Amniotic epithelial cell (primary cell): Measurements from ENCODE around the gene PIAS3.

Experiments used
- DNase-seq: peaks from one replicate; pipeline ENCODE4 v3.0.0-alpha.2; 2010; ENCODE audit warnings: low read depth

Gene PIAS3

DNA sequence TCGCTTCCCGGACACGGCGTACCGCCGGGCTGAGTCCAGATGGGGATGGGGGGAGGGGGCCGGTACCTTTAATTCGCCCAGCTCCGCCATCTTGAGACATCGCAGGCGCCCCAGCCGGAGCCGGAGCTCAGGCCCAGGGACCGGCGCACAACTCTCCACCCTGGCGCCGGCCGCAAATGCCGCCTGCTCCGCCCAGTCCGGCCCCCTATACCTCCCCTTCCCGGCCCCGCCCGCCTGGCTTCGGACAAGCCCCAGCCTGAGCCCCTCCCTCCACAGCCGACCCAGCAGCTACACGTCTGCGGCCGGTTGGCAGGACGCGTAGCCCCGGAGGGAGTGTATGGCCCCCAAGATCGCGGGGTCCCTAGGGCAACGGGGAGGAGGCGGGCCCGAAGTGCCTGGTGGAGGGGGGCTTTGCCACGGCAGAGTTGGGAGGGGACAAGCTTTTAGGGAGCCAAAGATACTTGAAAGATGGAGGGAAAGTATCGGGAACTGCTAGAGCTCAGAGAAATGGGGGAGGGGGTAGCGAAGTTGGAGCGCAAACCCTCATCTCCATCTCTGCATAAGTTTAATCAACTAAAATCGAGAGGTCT is at the start of gene PIAS3:
Gene PIAS3, minus strand, starts transcription at position 181 of the 590 bp plus-strand sequence. Its CDS starts 91 bp downstream, at position 90.
- DNase-seq, result peak; percentile 92

DNA sequence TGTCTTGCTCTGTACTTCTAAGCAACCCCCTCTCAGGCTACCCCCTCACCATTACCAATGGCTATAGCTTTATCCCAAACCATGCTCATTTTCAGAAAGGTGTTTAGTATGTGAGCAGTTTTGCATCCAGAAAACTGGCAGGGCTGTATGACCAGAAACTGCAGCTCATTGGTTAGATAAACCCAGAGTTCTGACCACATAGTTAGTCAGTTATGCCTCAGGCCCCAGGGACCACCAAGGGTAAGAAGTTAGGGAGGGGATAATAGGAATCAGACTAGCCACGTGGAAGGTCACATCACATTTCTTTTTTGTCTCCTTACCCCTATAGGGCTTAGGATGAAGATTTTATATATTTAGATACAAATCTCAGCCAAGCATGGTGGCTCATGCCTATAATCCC is 49.8 kb upstream of the PIAS3 start:
- DNase-seq, result peak; percentile 38

DNA sequence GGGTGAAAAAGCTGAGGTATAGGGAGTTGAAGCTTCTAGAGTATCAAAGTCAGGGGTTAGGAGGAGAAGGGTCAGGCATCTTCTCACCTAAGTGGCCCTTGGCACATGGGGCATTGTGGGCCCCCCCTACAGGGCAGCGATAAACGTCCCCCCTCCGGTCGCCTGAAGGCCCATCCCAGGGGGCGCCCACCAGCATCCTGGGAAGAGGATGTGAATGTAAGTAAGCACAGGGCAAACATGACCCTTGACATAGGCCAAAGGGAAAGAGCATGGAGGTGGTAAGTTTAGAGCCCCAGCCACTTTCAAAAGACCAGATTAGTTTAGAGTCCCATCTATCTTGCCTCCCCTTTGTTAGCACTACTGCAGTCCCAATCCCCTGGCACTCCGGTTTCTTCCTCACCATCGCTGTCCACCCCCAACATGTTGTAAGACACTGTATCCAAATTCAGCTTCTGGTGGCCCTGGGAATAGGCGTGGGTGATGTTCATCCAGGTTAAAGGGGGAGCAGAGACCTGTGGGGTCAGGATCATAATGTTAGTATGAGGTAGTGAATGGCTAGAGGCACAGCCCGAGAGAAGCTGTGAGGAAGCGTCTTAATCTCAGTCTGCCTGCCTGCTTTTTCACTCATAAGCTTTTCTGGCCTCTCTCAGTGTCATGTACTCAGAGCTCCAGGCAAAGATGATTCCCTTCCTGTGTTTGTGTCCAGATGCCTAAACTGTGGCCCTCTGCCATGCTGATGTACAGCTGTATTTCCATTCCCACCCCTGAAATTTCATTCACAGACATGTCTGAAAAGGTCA is 48.3 kb upstream of the PIAS3 start:
- peak; percentile 34 for DNase-seq

DNA sequence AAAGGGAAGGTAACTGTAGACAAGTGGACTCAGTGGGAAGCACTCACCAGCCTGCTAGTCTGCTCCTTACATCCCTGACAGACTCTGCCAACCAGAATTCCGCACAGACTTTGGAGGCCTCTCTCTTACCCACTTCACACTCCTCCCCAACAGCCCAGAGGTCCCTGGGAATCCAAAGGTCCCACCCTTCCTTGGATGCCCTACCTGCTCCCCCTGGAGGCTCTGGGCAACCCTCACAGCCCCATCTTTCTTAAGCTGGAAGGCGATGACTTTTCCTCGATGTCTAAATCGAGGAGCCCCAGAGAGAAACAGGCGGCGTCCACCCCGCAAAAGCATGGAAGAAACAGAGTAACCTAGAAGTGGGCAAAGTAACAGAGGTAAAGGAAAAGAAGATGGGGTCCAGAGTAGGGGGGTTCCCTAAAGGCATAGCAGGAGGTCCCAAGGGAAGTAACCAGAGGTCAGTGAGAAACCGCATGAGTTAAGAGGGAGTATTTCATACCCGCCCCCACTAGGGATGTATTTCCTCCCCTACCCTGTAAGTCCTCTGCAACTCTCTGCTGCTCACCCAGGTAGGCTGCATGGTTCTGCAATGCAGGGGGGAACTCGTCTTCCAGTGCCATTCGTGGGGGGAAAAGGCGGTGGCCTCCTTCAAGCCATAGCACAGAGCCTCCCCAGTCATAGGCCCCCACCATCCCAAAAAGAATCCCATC is 42.6 kb upstream of the PIAS3 start:
- DNase-seq, result no peak

DNA sequence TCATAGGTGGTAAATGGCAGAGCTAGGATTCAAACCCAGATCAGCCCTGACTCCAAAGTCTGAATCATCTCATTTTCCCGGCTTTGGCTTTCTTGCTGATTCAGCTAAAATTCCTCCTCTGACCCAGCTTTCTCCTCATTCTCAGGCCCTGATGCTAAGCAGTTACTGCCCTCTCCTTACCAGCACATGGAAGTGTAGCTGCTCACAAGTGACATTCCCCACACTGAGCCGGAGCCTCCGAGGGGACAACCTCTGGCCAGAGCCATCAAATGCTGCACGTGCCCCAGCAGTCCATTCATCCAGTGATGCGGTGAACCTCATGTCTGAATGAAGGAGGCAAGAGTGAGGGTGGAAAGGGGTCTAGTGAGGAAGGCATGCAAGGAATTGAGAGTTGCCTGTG is 39.9 kb upstream of the PIAS3 start:
- DNase-seq, result no peak

DNA sequence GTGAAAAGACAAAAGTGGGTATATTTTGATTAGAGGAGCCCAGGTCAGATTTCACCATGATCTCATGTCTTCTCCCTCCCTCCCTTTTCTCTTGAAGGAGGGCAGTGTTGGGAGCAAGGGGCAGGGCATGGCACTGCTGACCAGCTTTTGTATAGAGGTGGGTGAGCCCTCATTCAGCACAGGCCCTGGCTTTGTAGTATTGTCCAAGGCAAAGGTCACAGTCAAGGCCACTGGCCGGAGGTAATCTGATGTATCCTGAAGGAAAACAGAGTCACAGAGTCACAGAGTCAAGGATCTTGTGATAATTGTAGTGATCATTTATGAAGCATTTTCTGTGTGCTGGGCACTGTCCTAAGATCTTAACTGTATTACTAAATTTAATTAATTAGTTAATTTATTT is 39.1 kb upstream of the PIAS3 start:
- no peak for DNase-seq

DNA sequence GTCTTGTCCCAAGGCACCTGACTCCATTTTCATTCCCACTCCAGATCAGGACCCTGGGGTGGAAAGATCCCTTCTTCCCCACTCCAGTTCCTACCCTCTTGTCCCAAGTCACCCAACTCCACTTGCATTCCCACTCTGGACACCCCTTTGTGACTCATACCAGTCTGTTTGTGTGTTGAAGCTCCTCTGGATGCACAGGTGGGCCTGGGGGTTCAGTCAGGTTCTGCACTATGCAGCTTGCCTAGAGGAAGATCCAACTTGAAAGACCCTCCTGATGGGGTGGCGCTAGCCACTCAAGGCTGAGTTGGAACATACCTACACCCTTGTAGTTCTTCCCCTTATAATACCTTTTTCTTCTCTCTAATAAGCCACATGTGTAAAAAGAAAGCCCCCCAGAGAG is 36.6 kb upstream of the PIAS3 start:
- DNase-seq, result no peak

DNA sequence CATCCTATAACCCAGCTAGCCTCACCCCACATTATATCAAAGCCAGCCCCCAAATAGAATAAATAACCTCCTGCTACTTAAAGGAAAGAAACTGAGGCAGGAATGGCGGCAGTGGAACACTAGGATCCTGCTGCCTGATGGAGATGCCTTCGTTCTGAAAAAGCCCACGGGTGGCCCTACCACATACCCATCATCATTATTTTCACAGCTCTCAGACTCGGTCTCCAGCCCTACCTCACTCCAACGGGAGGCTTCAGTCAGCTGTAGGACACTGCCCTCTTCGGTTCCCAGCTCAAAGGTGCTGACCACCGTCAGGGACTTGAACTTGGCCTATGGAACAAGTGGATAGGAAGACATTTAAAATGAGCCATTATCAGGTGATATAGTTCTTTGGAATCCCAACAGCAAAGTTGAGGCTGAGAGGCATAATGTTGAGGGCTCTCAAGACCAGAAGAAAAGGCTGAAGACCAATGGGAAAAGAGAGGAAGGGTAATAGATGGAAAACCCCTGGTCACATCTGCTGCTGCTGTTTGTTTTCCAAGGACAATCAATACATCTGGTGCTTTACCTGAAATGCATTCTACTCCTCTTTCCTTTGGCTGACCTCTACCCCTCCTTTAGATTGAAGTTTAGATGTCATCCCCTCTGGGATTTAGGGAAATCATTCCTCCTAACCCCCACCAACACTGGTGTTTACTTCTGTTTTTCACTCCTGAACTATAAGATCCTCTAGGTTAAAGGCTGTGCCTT is 34.6 kb upstream of the PIAS3 start:
- DNase-seq, result no peak

DNA sequence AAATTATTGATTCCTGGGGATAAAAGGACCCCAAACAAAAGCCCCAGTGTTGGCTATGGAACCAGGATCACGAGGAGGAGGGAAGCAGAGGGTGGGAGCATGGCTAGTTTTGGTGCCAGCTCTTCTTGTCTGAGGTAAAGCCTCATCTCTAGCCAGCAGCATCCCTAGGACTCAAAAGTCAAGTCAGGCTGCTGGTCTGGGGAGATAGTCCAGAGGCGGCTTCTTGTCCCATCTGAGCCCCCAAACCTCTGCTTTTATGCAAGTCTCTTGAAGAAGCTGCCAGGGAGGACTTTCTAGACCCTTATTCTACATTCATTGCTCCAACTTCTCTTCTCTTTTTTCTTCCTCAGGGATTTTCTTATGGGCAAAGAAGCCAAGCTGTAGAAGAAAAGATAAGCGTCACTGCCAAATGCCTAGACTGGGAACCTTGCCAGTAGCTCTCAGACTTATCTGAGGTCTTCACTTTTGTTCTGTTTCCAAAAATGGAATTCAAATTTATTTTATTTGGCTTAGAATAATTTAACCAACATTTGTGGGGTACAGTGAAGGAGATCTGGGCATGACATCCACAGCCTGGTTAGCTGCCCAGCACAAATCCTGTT is 33.7 kb upstream of the PIAS3 start:
- peak; percentile 85 for DNase-seq

DNA sequence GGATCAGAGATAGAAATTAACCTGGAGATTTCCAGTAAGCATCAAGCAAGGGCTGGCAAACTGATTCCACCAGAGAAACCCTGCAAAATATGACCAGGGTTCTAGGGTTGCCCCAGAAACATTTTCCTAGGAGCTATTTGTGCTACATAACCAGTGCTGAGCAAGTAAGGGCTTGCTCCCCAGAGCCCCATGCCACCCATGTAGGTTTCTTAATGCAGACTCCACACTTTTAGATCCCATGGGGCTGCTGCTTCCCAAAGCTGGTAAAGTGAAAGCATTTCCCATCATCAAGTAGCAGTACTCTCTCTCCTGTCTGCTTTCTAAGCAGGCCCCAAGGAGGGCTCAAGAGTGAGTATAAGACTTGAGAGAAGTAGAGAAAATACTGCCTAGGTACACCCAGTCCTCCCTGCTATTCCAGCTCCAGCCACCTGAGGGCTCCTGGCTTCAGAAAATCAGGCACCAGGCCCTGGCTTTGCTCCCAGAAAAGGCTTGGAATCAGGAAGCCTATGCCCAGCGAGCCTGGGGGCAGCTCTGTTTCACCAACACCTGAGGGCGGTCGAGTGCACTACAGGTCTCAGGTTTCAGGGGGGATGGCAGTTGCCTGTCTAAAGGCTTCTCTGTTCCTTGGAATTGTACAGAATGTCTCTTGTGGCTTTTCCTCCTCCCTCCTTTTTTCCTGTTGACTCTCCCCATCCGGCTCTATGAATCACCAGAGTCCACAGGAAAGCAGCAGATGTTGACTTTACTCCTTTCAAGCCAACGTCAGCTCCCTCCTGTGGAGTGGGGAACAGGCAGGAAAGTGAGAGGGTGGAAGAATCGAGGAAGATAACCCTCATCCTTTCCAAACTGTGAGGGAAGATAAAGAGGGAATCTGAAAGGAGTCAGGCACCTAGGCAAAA is 33.0 kb upstream of the PIAS3 start:
- peak; percentile 100 for DNase-seq

DNA sequence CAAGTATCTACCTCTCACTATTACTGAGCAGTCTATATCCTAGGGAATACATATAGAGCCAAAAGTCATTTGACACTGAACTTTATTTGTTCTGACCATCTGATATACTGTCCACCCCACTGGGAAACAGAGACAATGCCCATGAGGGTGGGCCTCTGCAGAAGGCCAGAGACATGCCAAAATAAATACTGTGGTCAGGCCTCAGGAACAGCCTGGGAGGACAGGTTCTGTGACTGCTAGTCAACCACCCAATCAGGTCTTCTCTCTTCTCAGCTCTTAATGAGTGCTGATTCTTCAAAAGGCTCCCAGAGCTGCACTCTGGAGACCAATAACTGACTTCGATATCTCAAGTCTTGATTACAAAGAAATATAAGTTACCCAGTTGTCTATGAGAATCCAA is 32.3 kb upstream of the PIAS3 start:
- no peak for DNase-seq

DNA sequence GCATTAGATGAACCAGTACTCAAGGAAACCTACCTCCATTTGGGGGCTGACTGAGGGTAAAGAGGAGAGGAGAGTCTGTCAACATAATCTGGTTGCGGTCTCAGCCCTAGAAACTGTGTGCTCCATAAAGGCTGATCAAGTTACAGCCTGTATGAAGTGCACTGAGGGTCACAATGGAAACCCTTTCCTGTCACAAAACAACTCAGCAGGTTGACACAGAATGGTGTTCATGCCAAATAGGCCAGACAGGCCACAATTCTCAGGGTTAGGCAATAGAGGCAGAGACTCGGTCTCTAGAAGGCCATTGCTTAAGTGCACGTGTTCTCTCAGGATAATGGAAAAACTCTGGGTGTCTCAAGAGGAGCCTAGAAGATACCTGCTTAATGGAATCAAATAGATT is 30.8 kb upstream of the PIAS3 start:
- peak; percentile 39 for DNase-seq

DNA sequence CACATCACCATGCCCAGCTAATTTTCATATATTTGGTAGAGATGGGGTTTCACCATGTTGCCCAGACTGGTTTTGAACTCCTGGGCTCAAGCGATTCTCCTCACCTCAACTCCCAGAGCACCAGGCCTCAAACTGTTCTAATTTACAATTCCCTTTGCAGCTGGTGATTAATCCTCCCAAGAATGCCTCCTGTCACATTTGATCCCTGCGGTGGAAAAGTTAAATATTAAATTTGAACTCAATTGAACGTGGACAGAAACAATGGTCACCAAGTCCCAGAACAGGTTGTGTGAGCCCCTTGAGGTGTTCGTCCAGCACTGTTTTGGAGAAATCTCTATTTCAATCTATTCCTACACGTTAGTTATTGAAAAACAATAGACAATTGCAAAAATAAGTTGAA is 28.8 kb upstream of the PIAS3 start:
- no peak for DNase-seq

DNA sequence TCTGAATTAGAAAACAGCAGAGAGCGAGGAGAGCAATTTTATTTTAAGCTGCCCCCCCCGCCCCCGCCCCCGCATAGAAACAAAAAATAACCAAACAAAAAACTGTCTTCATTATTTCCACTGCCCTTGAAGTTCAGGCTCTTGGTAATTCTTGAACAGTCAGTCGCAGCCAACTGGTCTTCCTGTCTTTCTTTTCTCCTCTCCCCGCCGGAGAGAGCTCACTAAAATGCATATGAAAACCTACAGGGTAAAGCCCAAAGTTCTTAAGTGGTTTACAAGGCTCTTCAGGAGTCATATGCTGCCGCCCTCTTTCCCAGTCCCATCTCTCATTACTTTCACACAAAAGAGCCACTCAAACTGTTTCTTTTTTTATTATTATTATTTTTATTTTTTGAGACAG is 27.9 kb upstream of the PIAS3 start:
- no peak for DNase-seq

DNA sequence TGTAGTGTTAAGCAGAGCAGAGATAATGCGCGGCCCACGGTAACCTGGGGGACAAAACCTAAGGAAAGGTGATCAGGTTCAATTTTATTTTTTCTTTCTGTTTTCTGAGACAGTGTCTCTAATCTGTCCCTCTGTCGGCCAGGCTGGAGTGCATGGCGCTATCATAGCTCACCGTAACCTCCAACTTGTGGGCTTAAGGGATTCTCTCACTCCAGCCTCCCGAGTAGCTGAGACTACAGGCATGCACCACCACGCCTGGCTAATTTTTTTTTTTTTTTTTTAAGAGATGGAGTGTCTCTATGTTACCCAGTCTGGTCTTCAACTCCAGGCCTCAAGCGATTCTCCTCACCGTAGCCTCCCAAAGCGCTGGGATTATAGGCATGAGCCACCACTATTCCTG is 27.5 kb upstream of the PIAS3 start:
- DNase-seq, result no peak

DNA sequence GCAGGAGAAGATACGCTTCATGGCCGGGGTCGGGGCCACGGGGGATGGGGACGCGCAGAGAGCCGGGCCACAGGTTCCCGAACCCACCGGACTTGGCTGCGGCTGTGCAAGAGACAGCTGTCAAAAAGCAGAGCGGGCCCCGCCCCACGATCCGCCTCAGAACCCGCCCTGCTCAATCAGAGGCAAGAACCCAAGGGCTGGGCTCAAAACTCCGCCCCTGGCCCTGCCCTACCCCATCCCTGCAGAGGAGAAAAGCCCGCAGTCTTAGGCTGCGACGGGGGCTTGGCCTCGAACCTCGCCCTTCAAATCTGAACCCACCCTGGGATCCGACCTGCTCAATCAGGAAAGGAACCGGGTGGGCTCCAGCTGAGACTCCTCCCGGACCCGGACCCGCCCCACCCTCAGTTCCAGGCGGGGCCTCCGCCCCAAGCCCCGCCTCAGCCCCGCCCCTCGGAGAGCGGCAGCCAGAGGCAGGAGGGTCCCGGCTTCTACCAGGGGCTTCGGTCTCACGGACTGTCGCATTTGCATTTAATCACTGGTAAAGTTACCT is 26.9 kb upstream of the PIAS3 start, which contains the start of gene ANKRD35:
Gene ANKRD35, minus strand, starts transcription at position 129 of the 550 bp plus-strand sequence. Its CDS starts 108 bp downstream, at position 21.
- DNase-seq, result peak; percentile 56

DNA sequence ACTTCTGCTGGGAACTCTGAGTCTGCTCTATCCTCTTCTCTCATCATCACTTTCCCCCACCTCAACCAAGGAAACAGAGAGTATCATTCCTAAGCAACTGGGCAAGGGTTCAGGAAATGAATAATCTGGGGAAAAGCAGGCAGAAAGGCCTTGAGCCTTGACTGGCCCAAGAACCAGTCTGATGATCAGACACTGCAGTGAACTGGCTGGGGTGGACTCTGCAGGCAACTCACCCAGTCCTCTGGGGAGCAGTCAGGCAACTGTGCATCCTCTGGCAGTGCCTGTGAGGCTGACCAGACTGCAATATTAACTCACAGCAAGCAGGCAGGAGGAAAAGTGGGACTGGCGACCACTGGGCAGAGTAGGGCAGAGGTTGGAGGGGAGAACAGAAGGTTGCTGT is 25.8 kb upstream of the PIAS3 start:
- peak; percentile 33 for DNase-seq

DNA sequence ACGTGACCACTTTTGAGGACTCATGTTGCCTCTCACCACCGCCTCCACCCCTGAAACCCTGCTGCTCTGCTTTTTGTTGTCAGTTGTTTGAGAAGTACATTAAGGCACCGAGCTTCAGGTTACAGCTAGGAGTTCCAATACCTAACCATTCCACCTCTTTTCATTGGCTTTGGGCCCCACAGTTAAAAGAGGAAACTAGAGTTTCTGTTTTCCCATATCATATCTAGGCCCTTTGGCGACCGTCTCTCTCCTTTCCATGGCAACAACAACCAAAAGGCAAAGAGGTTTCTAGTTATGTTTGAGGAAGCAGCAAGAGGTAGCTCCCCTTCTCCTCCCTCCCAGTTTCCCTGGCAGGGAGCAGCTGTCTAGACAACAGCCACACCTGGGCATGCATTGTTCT is 20.9 kb upstream of the PIAS3 start:
- no peak for DNase-seq

DNA sequence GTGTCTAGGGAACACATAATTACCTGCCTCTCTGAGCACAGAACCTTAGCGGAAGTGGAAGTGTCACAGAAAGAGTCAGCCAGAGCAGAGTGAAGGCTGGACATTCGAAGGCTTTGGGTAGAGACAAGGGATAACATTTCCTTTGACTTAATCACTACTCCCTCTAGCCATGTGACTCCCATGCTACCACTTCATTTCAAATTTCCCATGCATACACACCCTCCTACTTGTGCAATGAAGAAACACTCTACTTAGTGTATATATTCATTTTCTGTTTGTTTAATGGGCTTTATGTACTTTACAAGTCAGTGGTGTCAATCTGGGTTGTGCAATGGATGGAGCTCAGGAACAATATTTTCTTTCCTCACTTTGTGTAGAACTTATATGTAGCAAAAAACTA is 19.8 kb upstream of the PIAS3 start:
- DNase-seq, result peak; percentile 73

DNA sequence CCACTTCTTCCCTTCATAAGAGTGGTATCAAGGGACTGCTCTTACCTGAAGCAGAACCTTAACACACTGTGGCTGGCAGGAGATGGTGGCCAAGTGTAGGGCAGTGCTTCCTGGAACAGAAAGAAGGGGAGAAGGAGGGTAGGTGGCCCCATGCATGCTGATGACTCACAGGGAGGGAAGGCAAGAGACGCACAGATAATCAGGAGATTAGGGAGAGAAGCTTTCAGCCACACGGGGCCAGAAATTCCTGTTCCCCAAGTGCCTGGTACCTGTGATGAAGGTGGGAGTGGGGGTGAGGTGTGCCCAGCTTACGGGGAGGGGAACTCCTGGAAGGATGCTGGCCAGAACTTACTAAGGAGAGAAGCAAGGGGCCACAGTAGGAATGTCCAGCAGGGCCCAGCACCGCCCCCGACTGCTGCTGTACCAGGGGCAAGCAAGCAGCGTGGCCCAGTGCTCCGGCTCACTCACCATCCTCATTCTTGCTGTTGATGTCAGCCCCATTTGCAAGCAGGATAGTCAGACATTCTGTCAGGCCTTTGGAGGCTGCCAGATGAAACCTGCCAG is 19.1 kb upstream of the PIAS3 start:
- DNase-seq, result peak; percentile 61
